ENCODE data around the gene POLR2J2. TPM values are rescaled to one million over a fixed set of nuclear protein-coding genes. Genes with fewer than 3 reads are reported as not detected.
A peak's percentile ranks its signal among the peaks of the same experiment; 100 is the strongest.
"Not testable (repeated sequence)": the region's sequence is repeated elsewhere in the genome, so short reads cannot be mapped to it uniquely, and the experiment has no call there.

POLR2J2 gene
- total RNA-seq, 2 donors from 2014 or later: 7.9 to 11.9 TPM

GRCh38 chr7:102680780-102681179, 9.3 kb upstream of the POLR2J2 start:
- intact Hi-C loops (cut with DNase I, micrococcal nuclease); DNase-seq: not testable (repeated sequence)
- peak; percentile 9 for ATAC-seq

GRCh38 chr7:102675545-102675944, 4.1 kb upstream of the POLR2J2 start:
- DNase-seq; intact Hi-C loops (cut with DNase I, micrococcal nuclease); ATAC-seq: not testable (repeated sequence)

- DNase-seq; ATAC-seq; intact Hi-C loops (cut with DNase I, micrococcal nuclease): not testable (repeated sequence)
Observed at GRCh38 chr7:102673447-102674067, 2.1 kb upstream of the POLR2J2 start.

GRCh38 chr7:102671956-102672307, 469 bp upstream of the POLR2J2 start:
- intact Hi-C loops (cut with DNase I, micrococcal nuclease); DNase-seq: not testable (repeated sequence)
- ATAC-seq: peak; percentile 4

GRCh38 chr7:102667523-102667922, 3.9 kb downstream of the POLR2J2 start:
- intact Hi-C loops (cut with DNase I, micrococcal nuclease); DNase-seq; ATAC-seq: not testable (repeated sequence)

GRCh38 chr7:102666850-102667249, 4.6 kb downstream of the POLR2J2 start:
- ATAC-seq; intact Hi-C loops (cut with DNase I, micrococcal nuclease); DNase-seq: not testable (repeated sequence)

- intact Hi-C loops (cut with DNase I, micrococcal nuclease); DNase-seq; ATAC-seq: not testable (repeated sequence)
Observed at GRCh38 chr7:102664765-102665164, 6.7 kb downstream of the POLR2J2 start.

GRCh38 chr7:102649924-102650323, 21.5 kb downstream of the POLR2J2 start, which contains the start of gene SPDYE2B:
Gene SPDYE2B (plus strand): TSS chr7:102650319. CDS start chr7:102652349, 2,030 bp downstream.
- intact Hi-C loops (cut with DNase I, micrococcal nuclease); ATAC-seq: not testable (repeated sequence)

GRCh38 chr7:102647813-102648212, 23.6 kb downstream of the POLR2J2 start:
- DNase-seq: peak in 1 of 2 donors; percentile 2
- intact Hi-C loops (cut with DNase I, micrococcal nuclease); ATAC-seq: not testable (repeated sequence)

More at GRCh38 chr7:102649924-102650323, 21.5 kb downstream of the POLR2J2 start, which contains the start of gene SPDYE2B:
- DNase-seq: not testable (repeated sequence)

- DNase-seq; intact Hi-C loops (cut with DNase I, micrococcal nuclease): not testable (repeated sequence)
- peak; percentile 19 for ATAC-seq
Observed at GRCh38 chr7:102643404-102643803, 28.1 kb downstream of the POLR2J2 start.

GRCh38 chr7:102642691-102643090, 28.8 kb downstream of the POLR2J2 start, which contains the start of gene UPK3BL1:
Gene UPK3BL1 (minus strand): TSS chr7:102642791. CDS start chr7:102642741, 50 bp downstream.
- ATAC-seq: peak; percentile 14
- DNase-seq; intact Hi-C loops (cut with DNase I, micrococcal nuclease): not testable (repeated sequence)

- DNase-seq (peak; percentile 6 to 15), ATAC-seq (peak; percentile 5)
- intact Hi-C loops (cut with DNase I, micrococcal nuclease): not testable (repeated sequence)
Observed at GRCh38 chr7:102638848-102639247, 32.6 kb downstream of the POLR2J2 start.

- ATAC-seq; intact Hi-C loops (cut with DNase I, micrococcal nuclease): not testable (repeated sequence)
- DNase-seq: peak in 1 of 2 donors; percentile 3
Observed at GRCh38 chr7:102636956-102637355, 34.5 kb downstream of the POLR2J2 start.

GRCh38 chr7:102635354-102635753, 36.1 kb downstream of the POLR2J2 start:
- peak; percentile 27 for ATAC-seq
- intact Hi-C loops (cut with DNase I, micrococcal nuclease): not testable (repeated sequence)

GRCh38 chr7:102634299-102634698, 37.2 kb downstream of the POLR2J2 start:
- intact Hi-C loops (cut with DNase I, micrococcal nuclease): not testable (repeated sequence)
- DNase-seq (peak in 1 of 2 donors; percentile 2), ATAC-seq (peak; percentile 64)

More at GRCh38 chr7:102635354-102635753, 36.1 kb downstream of the POLR2J2 start:
- DNase-seq: not testable (repeated sequence)

GRCh38 chr7:102630622-102631021, 40.8 kb downstream of the POLR2J2 start:
- intact Hi-C loops (cut with DNase I, micrococcal nuclease); ATAC-seq: not testable (repeated sequence)

GRCh38 chr7:102627271-102627904, 44.1 kb downstream of the POLR2J2 start:
- DNase-seq; ATAC-seq; intact Hi-C loops (cut with DNase I, micrococcal nuclease): not testable (repeated sequence)

More at GRCh38 chr7:102630622-102631021, 40.8 kb downstream of the POLR2J2 start:
- not testable (repeated sequence) for DNase-seq

- peak in 1 of 2 donors; percentile 3 for DNase-seq
- ATAC-seq; intact Hi-C loops (cut with DNase I, micrococcal nuclease): not testable (repeated sequence)
Observed at GRCh38 chr7:102618122-102618521, 53.3 kb downstream of the POLR2J2 start.

- ATAC-seq (peak; percentile 97), DNase-seq (peak; percentile 38 to 57)
- intact Hi-C loops (cut with DNase I, micrococcal nuclease): not testable (repeated sequence)
Observed at GRCh38 chr7:102616507-102617125, 54.8 kb downstream of the POLR2J2 start, which contains the start of gene RASA4. Gene RASA4 (minus strand): TSS chr7:102616756. CDS start chr7:102616689, 67 bp downstream.
